ENCODE measurements around the gene OTOG. TPM values are rescaled to one million over a fixed set of nuclear protein-coding genes. Genes with fewer than 3 reads are reported as not detected.

Gene OTOG
- not detected for total RNA-seq
- total RNA-seq: 0 reads per million in 2 donors

GRCh38 chr11:17547051-17547577, at the start of gene OTOG:
OTOG (plus strand) TSS chr11:17547259; CDS start chr11:17547373, 114 bp downstream.
- peaks cover 6% of the 10 kb centered on the region for H3K36me3 Mint-ChIP-seq (ENCODE audit: low read depth)
- no peaks in the 10 kb centered on the region for H3K9me3 ChIP-seq (ENCODE audit: control insufficient read depth, low read length, poor library complexity, severe bottlenecking)
- ATAC-seq (no peak), DNase-seq (no peak)
- H3K27ac Mint-ChIP-seq: no peak within 1 kb of the TSS
- H3K4me3 Mint-ChIP-seq: no peak within 1 kb of the TSS
- peaks cover 6% of the 10 kb centered on the region for H3K4me1 Mint-ChIP-seq
- H3K27me3 Mint-ChIP-seq: peaks cover 74% of the 10 kb centered on the region

GRCh38 chr11:17498058-17498457, 49.0 kb upstream of the OTOG start:
- H3K4me1 Mint-ChIP-seq: peaks cover 5% of the 10 kb centered on the region
- no peak overlapping the region for H3K27ac Mint-ChIP-seq
- ATAC-seq (no peak), DNase-seq (no peak)
- peaks cover 11% of the 10 kb centered on the region for H3K27me3 Mint-ChIP-seq
- H3K36me3 Mint-ChIP-seq (ENCODE audit: low read depth): peaks cover 4% of the 10 kb centered on the region
- no peak overlapping the region for H3K4me3 Mint-ChIP-seq
- no peaks in the 10 kb centered on the region for H3K9me3 ChIP-seq (ENCODE audit: control insufficient read depth, low read length, poor library complexity, severe bottlenecking)

- Mint-ChIP-seq H3K4me3 (no peak overlapping the region), H3K27me3 (peaks cover 11% of the 10 kb centered on the region), H3K4me1 (peaks cover 5% of the 10 kb centered on the region), H3K36me3 (ENCODE audit: low read depth) (peaks cover 4% of the 10 kb centered on the region), H3K27ac (no peak overlapping the region)
- no peak for ATAC-seq
- no peaks in the 10 kb centered on the region for H3K9me3 ChIP-seq (ENCODE audit: control insufficient read depth, low read length, poor library complexity, severe bottlenecking)
- no peak for DNase-seq
These were observed 48.6 kb upstream of the OTOG start for GRCh38 chr11:17498475-17498874.

GRCh38 chr11:17500673-17501072, 46.4 kb upstream of the OTOG start:
- no peaks in the 10 kb centered on the region for H3K9me3 ChIP-seq (ENCODE audit: control insufficient read depth, low read length, poor library complexity, severe bottlenecking)
- ATAC-seq (no peak), DNase-seq (no peak)
- Mint-ChIP-seq H3K27me3 (peaks cover 16% of the 10 kb centered on the region), H3K4me1 (peaks cover 5% of the 10 kb centered on the region), H3K36me3 (ENCODE audit: low read depth) (peaks cover 4% of the 10 kb centered on the region), H3K4me3 (no peak overlapping the region), H3K27ac (no peak overlapping the region)

GRCh38 chr11:17502630-17503029, 44.4 kb upstream of the OTOG start:
- H3K36me3 Mint-ChIP-seq (ENCODE audit: low read depth): no peaks in the 10 kb centered on the region
- H3K4me1 Mint-ChIP-seq: no peaks in the 10 kb centered on the region
- no peak overlapping the region for H3K27ac Mint-ChIP-seq
- no peaks in the 10 kb centered on the region for H3K9me3 ChIP-seq (ENCODE audit: control insufficient read depth, low read length, poor library complexity, severe bottlenecking)
- ATAC-seq (no peak), DNase-seq (no peak)
- H3K4me3 Mint-ChIP-seq: no peak overlapping the region
- H3K27me3 Mint-ChIP-seq: peaks cover 11% of the 10 kb centered on the region

- ATAC-seq: peak; percentile 82
These were observed 42.5 kb upstream of the OTOG start for GRCh38 chr11:17504330-17505107.

GRCh38 chr11:17505146-17505545, 41.9 kb upstream of the OTOG start:
- no peak overlapping the region for H3K27ac Mint-ChIP-seq
- no peak for DNase-seq
- no peaks in the 10 kb centered on the region for H3K9me3 ChIP-seq (ENCODE audit: control insufficient read depth, low read length, poor library complexity, severe bottlenecking)
- no peaks in the 10 kb centered on the region for H3K36me3 Mint-ChIP-seq (ENCODE audit: low read depth)
- no peak for ATAC-seq
- H3K4me3 Mint-ChIP-seq: no peak overlapping the region
- no peaks in the 10 kb centered on the region for H3K4me1 Mint-ChIP-seq
- H3K27me3 Mint-ChIP-seq: peaks cover 19% of the 10 kb centered on the region

More at GRCh38 chr11:17504330-17505107, 42.5 kb upstream of the OTOG start:
- H3K36me3 Mint-ChIP-seq (ENCODE audit: low read depth): no peaks in the 10 kb centered on the region
- no peak overlapping the region for H3K27ac Mint-ChIP-seq
- peak; percentile 53 to 71 (median 59) for DNase-seq
- H3K4me3 Mint-ChIP-seq: no peak overlapping the region
- no peaks in the 10 kb centered on the region for H3K9me3 ChIP-seq (ENCODE audit: control insufficient read depth, low read length, poor library complexity, severe bottlenecking)
- H3K27me3 Mint-ChIP-seq: peaks cover 19% of the 10 kb centered on the region
- H3K4me1 Mint-ChIP-seq: no peaks in the 10 kb centered on the region

GRCh38 chr11:17506314-17506713, 40.7 kb upstream of the OTOG start:
- no peak overlapping the region for H3K4me3 Mint-ChIP-seq
- no peak for ATAC-seq
- H3K4me1 Mint-ChIP-seq: no peaks in the 10 kb centered on the region
- DNase-seq: no peak
- peaks cover 25% of the 10 kb centered on the region for H3K27me3 Mint-ChIP-seq
- no peaks in the 10 kb centered on the region for H3K9me3 ChIP-seq (ENCODE audit: control insufficient read depth, low read length, poor library complexity, severe bottlenecking)
- no peaks in the 10 kb centered on the region for H3K36me3 Mint-ChIP-seq (ENCODE audit: low read depth)
- H3K27ac Mint-ChIP-seq: no peak overlapping the region

GRCh38 chr11:17506942-17507341, 40.1 kb upstream of the OTOG start:
- Mint-ChIP-seq H3K36me3 (ENCODE audit: low read depth) (no peaks in the 10 kb centered on the region), H3K27ac (no peak overlapping the region), H3K27me3 (peaks cover 27% of the 10 kb centered on the region), H3K4me3 (no peak overlapping the region), H3K4me1 (peaks cover 2% of the 10 kb centered on the region)
- ATAC-seq (no peak), DNase-seq (no peak)
- H3K9me3 ChIP-seq (ENCODE audit: control insufficient read depth, low read length, poor library complexity, severe bottlenecking): no peaks in the 10 kb centered on the region

GRCh38 chr11:17507773-17508172, 39.3 kb upstream of the OTOG start:
- no peak overlapping the region for H3K27ac Mint-ChIP-seq
- DNase-seq (no peak), ATAC-seq (no peak)
- no peak overlapping the region for H3K4me3 Mint-ChIP-seq
- peaks cover 3% of the 10 kb centered on the region for H3K4me1 Mint-ChIP-seq
- H3K9me3 ChIP-seq (ENCODE audit: control insufficient read depth, low read length, poor library complexity, severe bottlenecking): no peaks in the 10 kb centered on the region
- no peaks in the 10 kb centered on the region for H3K36me3 Mint-ChIP-seq (ENCODE audit: low read depth)
- H3K27me3 Mint-ChIP-seq: peaks cover 33% of the 10 kb centered on the region

GRCh38 chr11:17508306-17508705, 38.8 kb upstream of the OTOG start:
- H3K36me3 Mint-ChIP-seq (ENCODE audit: low read depth): no peaks in the 10 kb centered on the region
- peaks cover 3% of the 10 kb centered on the region for H3K4me1 Mint-ChIP-seq
- DNase-seq: no peak
- H3K9me3 ChIP-seq (ENCODE audit: control insufficient read depth, low read length, poor library complexity, severe bottlenecking): no peaks in the 10 kb centered on the region
- no peak overlapping the region for H3K4me3 Mint-ChIP-seq
- peaks cover 39% of the 10 kb centered on the region for H3K27me3 Mint-ChIP-seq
- ATAC-seq: no peak
- H3K27ac Mint-ChIP-seq: no peak overlapping the region

- no peak for DNase-seq
- H3K36me3 Mint-ChIP-seq (ENCODE audit: low read depth): peaks cover 2% of the 10 kb centered on the region
- no peak for ATAC-seq
- no peak overlapping the region for H3K4me3 Mint-ChIP-seq
- H3K27me3 Mint-ChIP-seq: peaks cover 44% of the 10 kb centered on the region
- no peak overlapping the region for H3K27ac Mint-ChIP-seq
- H3K4me1 Mint-ChIP-seq: peaks cover 3% of the 10 kb centered on the region
- no peaks in the 10 kb centered on the region for H3K9me3 ChIP-seq (ENCODE audit: control insufficient read depth, low read length, poor library complexity, severe bottlenecking)
These were observed 38.3 kb upstream of the OTOG start for GRCh38 chr11:17508791-17509190.

- no peaks in the 10 kb centered on the region for H3K9me3 ChIP-seq (ENCODE audit: control insufficient read depth, low read length, poor library complexity, severe bottlenecking)
- Mint-ChIP-seq H3K27ac (no peak overlapping the region), H3K36me3 (ENCODE audit: low read depth) (peaks cover 2% of the 10 kb centered on the region), H3K4me3 (no peak overlapping the region), H3K4me1 (peaks cover 3% of the 10 kb centered on the region), H3K27me3 (peaks cover 39% of the 10 kb centered on the region)
- ATAC-seq (no peak), DNase-seq (no peak)
These were observed 36.4 kb upstream of the OTOG start for GRCh38 chr11:17510507-17511206.

Data from T-helper 17 cell (primary cell).